HEK293 (cell line): ENCODE measurements around the gene REV3L.

ENCODE experiments used
- CTCF ChIP-seq: fragments of 450-650 bp; formaldehyde crosslinking; IDR thresholded peaks from 2 replicates; pipeline ENCODE4 v1.5.1; 2016; ENCODE audit warnings: missing biosample characterization, missing genetic modification characterization
- PBX3 ChIP-seq: sonication (generic); formaldehyde crosslinking; IDR thresholded peaks from 2 replicates; pipeline ENCODE4 v1.8.1; 2022; ENCODE audit warnings: mild to moderate bottlenecking, moderate library complexity, missing genetic modification reagents
- PRDM6 ChIP-seq: fragments of 450-650 bp; formaldehyde crosslinking; IDR thresholded peaks from 2 replicates; pipeline ENCODE4 v1.5.1; 2017; ENCODE audit warnings: missing biosample characterization, missing genetic modification characterization
- ZBTB11 ChIP-seq: fragments of 450-650 bp; formaldehyde crosslinking; conservative IDR thresholded peaks from 2 replicates; pipeline ENCODE4 v1.5.1; 2016; ENCODE audit warnings: low read depth, missing biosample characterization, missing genetic modification characterization
- ZEB2 ChIP-seq: fragments of 450-650 bp; formaldehyde crosslinking; IDR thresholded peaks from 2 replicates; pipeline ENCODE4 v1.5.1; 2016; ENCODE audit warnings: missing biosample characterization, missing genetic modification characterization
- ZNF133 ChIP-seq: fragments of 450-650 bp; formaldehyde crosslinking; IDR thresholded peaks from 2 replicates; pipeline ENCODE4 v1.5.1; 2016; ENCODE audit warnings: missing biosample characterization, missing genetic modification characterization
- ZNF37A ChIP-seq: fragments of 450-650 bp; IDR thresholded peaks from 2 replicates; pipeline ENCODE4 v1.5.1; 2018; ENCODE audit warnings: missing biosample characterization, missing genetic modification characterization
- ZNF658 ChIP-seq: fragments of 450-650 bp; formaldehyde crosslinking; IDR thresholded peaks from 2 replicates; pipeline ENCODE4; 2016; ENCODE audit warnings: missing biosample characterization, missing genetic modification characterization

GRCh38 chr6:111458670-111459232, 24.3 kb downstream of the REV3L start:
- TF ChIP-seq ZBTB11 (tag by site-specific recombination), result no peak
- no peak for TF ChIP-seq ZNF133
- TF ChIP-seq ZNF658 (tag by site-specific recombination), result no peak
- no peak for TF ChIP-seq PBX3 (CRISPR knock-in tag)
- no peak for TF ChIP-seq PRDM6
- no peak for TF ChIP-seq CTCF (tag by site-specific recombination)
- no peak for TF ChIP-seq ZNF37A (tag by site-specific recombination)
- TF ChIP-seq ZEB2 (tag by site-specific recombination), result no peak
